A549 (cell line): ENCODE results near the gene CAPSL. TPM values are rescaled to one million over a fixed set of nuclear protein-coding genes. Genes with fewer than 3 reads are reported as not detected.

Experiments used
- ATAC-seq, 2 experiments: fragments of 200-7000 bp in 1 of 2; fragments of >200 bp in 1 of 2; cut with Nextera tagmentation in 1 of 2; cut with Tn5 transposase in 1 of 2; 3 replicates each; pipeline versions ENCODE4 v1.8.0 to v1.9.1; 2018 to 2020; ENCODE audit warnings: mild to moderate bottlenecking in 1 of 2, moderate library complexity in 1 of 2
- CTCF ChIA-PET: fragments of 300-600 bp; sonication (Branson Sonifier 250); formaldehyde crosslinking; extraction: SDS; loops from one replicate; lab custom pipeline; 2021; ENCODE audit warnings: antibody characterized with exemption, inconsistent platforms; lab: Yijun Ruan, JAX
- POLR2A ChIA-PET: fragments of 350-600 bp; formaldehyde crosslinking; extraction: SDS; loops from one replicate; lab custom pipeline; 2021; ENCODE audit warnings: antibody characterized with exemption, inconsistent platforms; lab: Yijun Ruan, JAX
- DNase-seq, 2 experiments: peaks; one replicate each; pipeline versions ENCODE4 v3.0.0 to v3.0.0-alpha.2; 2011 to 2016; ENCODE audit warnings: low read depth in 1 of 2, low spot score in 1 of 2
- FAIRE-seq: peaks from 2 replicates; lab custom pipeline; 2011; peaks lifted over from hg19 to GRCh38; lab: Jason Lieb, UNC
- H3K27ac ChIP-seq, 2 experiments: fragments of >200 bp; sonication (Bioruptor Twin); formaldehyde crosslinking; 3 replicates each; pipeline ENCODE4 v1.5.1; 2016 to 2017
- H3K4me1 ChIP-seq: fragments of >200 bp; sonication (Bioruptor Twin); formaldehyde crosslinking; 3 replicates; pipeline ENCODE4 v1.6.1; 2016
- H3K4me2 ChIP-seq: fragments of >200 bp; sonication (Bioruptor Twin); formaldehyde crosslinking; 3 replicates; pipeline ENCODE4 v1.6.1; 2016
- H3K4me3 ChIP-seq: fragments of >200 bp; sonication (Bioruptor Twin); formaldehyde crosslinking; 3 replicates; pipeline ENCODE4 v1.5.1; 2016
- H3K9me3 ChIP-seq: fragments of >200 bp; sonication (Bioruptor Twin); formaldehyde crosslinking; 3 replicates; pipeline ENCODE4 v1.6.1; 2016
- BHLHE40 ChIP-seq: IDR thresholded peaks from 2 replicates; pipeline ENCODE4 v1.6.1; 2012; ENCODE audit warnings: low read depth, low read length, inconsistent platforms
- CBX8 ChIP-seq: fragments of 200-600 bp; sonication (generic); IDR thresholded peaks from 2 replicates; pipeline ENCODE4 v1.6.1; 2016
- CHD4 ChIP-seq: fragments of 200-600 bp; sonication (generic); IDR thresholded peaks from 2 replicates; pipeline ENCODE4 v1.6.1; 2016; ENCODE audit warnings: antibody characterized with exemption, mild to moderate bottlenecking, borderline replicate concordance
- EHF ChIP-seq: fragments of 250-450 bp; sonication (Bioruptor Pico); IDR thresholded peaks from 2 replicates; pipeline ENCODE4 v1.5.0; 2020; ENCODE audit warnings: mild to moderate bottlenecking
- EHMT2 ChIP-seq: fragments of 200-600 bp; sonication (generic); IDR thresholded peaks from 2 replicates; pipeline ENCODE4 v1.6.1; 2016; ENCODE audit warnings: antibody characterized with exemption, low read depth, mild to moderate bottlenecking, moderate library complexity
- EP300 ChIP-seq, 2 experiments: fragments of >200 bp; sonication (Bioruptor Twin); formaldehyde crosslinking; IDR thresholded peaks; 2 replicates in 1 of 2; 3 replicates in 1 of 2; pipeline ENCODE4 v1.6.1; 2016 to 2017
- FOXS1 ChIP-seq: fragments of 250-450 bp; sonication (Bioruptor Pico); IDR thresholded peaks from 2 replicates; pipeline ENCODE4 v1.5.0; 2020; ENCODE audit warnings: mild to moderate bottlenecking, moderate library complexity
- GATA3 ChIP-seq: IDR thresholded peaks from 2 replicates; pipeline ENCODE4 v1.6.1; 2012; ENCODE audit warnings: borderline replicate concordance
- HDAC2 ChIP-seq: fragments of 200-600 bp; sonication (generic); IDR thresholded peaks from 2 replicates; pipeline ENCODE4 v1.6.1; 2016
- HOXA7 ChIP-seq: fragments of 250-450 bp; sonication (Bioruptor Pico); IDR thresholded peaks from 2 replicates; pipeline ENCODE4 v1.5.0; 2020; ENCODE audit warnings: mild to moderate bottlenecking, moderate library complexity
- HOXB13 ChIP-seq: fragments of 250-450 bp; sonication (Bioruptor Pico); IDR thresholded peaks from 2 replicates; pipeline ENCODE4 v1.5.0; 2020; ENCODE audit warnings: low read depth, mild to moderate bottlenecking, moderate library complexity
- JUN ChIP-seq, 2 experiments: fragments of >200 bp; sonication (Bioruptor Twin); formaldehyde crosslinking; IDR thresholded peaks; 2 replicates in 1 of 2; 3 replicates in 1 of 2; pipeline ENCODE4 v1.6.1; 2016 to 2017
- KDM1A ChIP-seq: fragments of 200-600 bp; sonication (generic); IDR thresholded peaks from 2 replicates; pipeline ENCODE4 v1.6.1; 2016; ENCODE audit warnings: low read depth, mild to moderate bottlenecking
- KDM5A ChIP-seq: fragments of 200-600 bp; sonication (generic); IDR thresholded peaks from 2 replicates; pipeline ENCODE4 v1.6.1; 2016; ENCODE audit warnings: antibody characterized with exemption, mild to moderate bottlenecking
- MAFK ChIP-seq: fragments of 450-650 bp; IDR thresholded peaks from 2 replicates; pipeline ENCODE4 v1.6.1; 2014; ENCODE audit not compliant: partially characterized antibody
- MAZ ChIP-seq: fragments of 150-350 bp; IDR thresholded peaks from 2 replicates; pipeline ENCODE4 v1.6.1; 2014; ENCODE audit warnings: antibody characterized with exemption, low read depth, low read length, borderline replicate concordance
- MYC ChIP-seq: IDR thresholded peaks from 2 replicates; pipeline ENCODE4 v1.6.1; 2012; ENCODE audit warnings: mild to moderate bottlenecking, inconsistent platforms, low read length, improper control_type of control experiment, borderline replicate concordance
- NFE2L2 ChIP-seq: fragments of 150-350 bp; conservative IDR thresholded peaks from 2 replicates; pipeline ENCODE4 v1.6.1; 2014; ENCODE audit warnings: low read length
- POLR2A ChIP-seq: IDR thresholded peaks from 2 replicates; pipeline ENCODE4 v1.6.1; 2012; ENCODE audit warnings: mild to moderate bottlenecking, low read length
- RAD21 ChIP-seq, 2 experiments: fragments of >200 bp in 1 of 2; sonication (Bioruptor Twin) in 1 of 2; formaldehyde crosslinking in 1 of 2; IDR thresholded peaks in 1 of 2; conservative IDR thresholded peaks in 1 of 2; 2 replicates in 1 of 2; 3 replicates in 1 of 2; pipeline ENCODE4 v1.6.1; 2012 to 2018; ENCODE audit warnings: inconsistent platforms in 1 of 2
- RARB ChIP-seq: fragments of 250-450 bp; sonication (Bioruptor Pico); IDR thresholded peaks from 2 replicates; pipeline ENCODE4 v1.8.0; 2021; ENCODE audit warnings: mild to moderate bottlenecking, moderate library complexity
- RCOR1 ChIP-seq: fragments of 150-350 bp; IDR thresholded peaks from 2 replicates; pipeline ENCODE4 v1.6.1; 2014; ENCODE audit warnings: antibody characterized with exemption, low read length, low read depth
- RNF2 ChIP-seq: fragments of 200-600 bp; sonication (generic); IDR thresholded peaks from 2 replicates; pipeline ENCODE4 v1.6.1; 2016; ENCODE audit warnings: low read depth, mild to moderate bottlenecking, antibody characterized with exemption, moderate library complexity, borderline replicate concordance
- ZSCAN20 ChIP-seq: fragments of 250-450 bp; sonication (Bioruptor Pico); IDR thresholded peaks from 2 replicates; pipeline ENCODE4 v1.8.0; 2022; ENCODE audit warnings: mild to moderate bottlenecking, moderate library complexity
- WGBS: methylation state at CpG from one replicate; pipeline ENCODE4 v1.1.6; 2017; ENCODE audit errors: missing lambda C conversion rate; 5-methylcytosine and 5-hydroxymethylcytosine counted together
- polyA minus RNA-seq: library from RNA; depleted of rRNA, polyadenylated mRNA; stranded (reverse); fragments of >200 nt; gene quantifications from 2 replicates; pipeline ENCODE4 v1.2.3, GENCODE V29; 2011; rRNA and poly(A)+ RNA removed
- polyA plus RNA-seq, 4 experiments: library from polyadenylated mRNA; depleted of rRNA in 3 of 4; stranded (reverse); fragments of >200 nt; fragmentation: RNase III in 1 of 4; extraction: RNeasy Plus Mini Kit Qiagen cat#74134 plus additional on column Dnase treatment in 1 of 4; gene quantifications; 2 replicates in 3 of 4; 3 replicates in 1 of 4; pipeline ENCODE4 v1.2.3, GENCODE V29; 2011 to 2017
- TF ChIP-seq, protein P1 (sequence below): IDR thresholded peaks from 2 replicates; pipeline ENCODE4 v1.6.1; 2012
- TF ChIP-seq, protein P2 (sequence below): fragments of 450-650 bp; IDR thresholded peaks from 2 replicates; pipeline ENCODE4 v1.6.1; 2014; ENCODE audit warnings: antibody characterized with exemption
- TF ChIP-seq, protein P3 (sequence below): IDR thresholded peaks from 2 replicates; pipeline ENCODE4 v1.6.1; 2012; ENCODE audit warnings: low read depth, borderline replicate concordance

Gene CAPSL
- not detected in 2 replicates for polyA plus RNA-seq (2011; rRNA removed)
- not detected in 2 replicates for polyA plus RNA-seq (2012; cell fraction: cytosol; rRNA removed)
- not detected in 2 replicates for polyA plus RNA-seq (2012; cell fraction: nucleus; rRNA removed)
- polyA plus RNA-seq (2017; fragmentation: RNase III; extraction: RNeasy Plus Mini Kit Qiagen cat#74134 plus additional on column Dnase treatment), result not detected in 3 replicates
- not detected in 2 replicates for polyA minus RNA-seq

DNA sequence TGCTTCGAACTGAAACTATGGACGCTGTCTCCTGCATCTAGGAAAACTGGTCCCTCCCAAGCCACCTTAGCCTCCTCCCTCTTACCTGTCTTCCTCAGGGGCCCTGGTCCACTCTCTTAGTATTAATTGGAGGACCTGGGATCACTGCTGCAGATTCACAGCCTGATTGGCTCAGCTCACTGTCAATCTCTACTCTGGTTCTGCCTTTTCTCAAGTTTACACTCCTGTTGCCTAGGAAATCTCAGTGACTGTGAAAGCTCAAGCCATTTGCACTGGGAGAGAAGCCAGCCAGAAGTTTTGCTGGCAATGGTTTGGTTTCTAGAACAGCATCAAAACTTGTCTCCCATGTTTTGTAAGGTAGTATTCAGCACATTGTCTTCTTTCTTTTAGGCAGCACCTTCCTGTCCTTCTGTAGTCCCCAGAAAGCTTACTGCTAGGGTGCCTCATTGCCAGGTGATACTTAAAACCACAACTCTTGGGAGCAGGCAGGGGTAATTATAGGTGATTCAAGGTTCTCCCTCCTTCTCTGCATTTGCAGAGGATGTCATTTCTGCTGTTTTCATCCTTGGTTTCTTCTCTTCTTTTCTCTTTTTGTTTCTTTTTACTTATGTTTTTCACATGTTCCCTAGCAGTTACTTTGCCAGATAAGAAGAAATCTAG lies at the start of gene CAPSL:
Gene CAPSL, minus strand, starts transcription at position 55 of the 660 bp plus-strand sequence. CDS start 17,502 bp downstream, outside the sequence.
- POLR2A ChIA-PET, result no interaction called here
- ATAC-seq (no peak; a peak in 1 of 6 replicates), DNase-seq (peak in 1 of 2 experiments; percentile 42), FAIRE-seq (no peak)
- Histone ChIP-seq H3K4me1 (no peaks in the 10 kb centered on the region), H3K4me3 (no peak within 1 kb of the TSS), H3K27ac (no peak within 1 kb of the TSS), H3K4me2 (no peak within 1 kb of the TSS), H3K9me3 (no peaks in the 10 kb centered on the region)
- WGBS, result 0% methylated on average over 2 of the region's 2 CpGs
- CTCF ChIA-PET, result interaction anchor here (6.3 kb wide), 1 partner anchor 13 kb away, joined by 29 read pairs; no protein-coding TSS in a partner anchor
- TF ChIP-seq POLR2A (no peak), MAFK (no peak), JUN (IDR thresholded peaks at IDR 0.05) (no peak), NFE2L2 (no peak), RAD21 (conservative IDR thresholded peaks at IDR 0.05 in 1 of 2, IDR thresholded peaks at IDR 0.05 in 1 of 2) (no peak), EHF (no peak), RCOR1 (no peak), KDM1A (no peak)

DNA sequence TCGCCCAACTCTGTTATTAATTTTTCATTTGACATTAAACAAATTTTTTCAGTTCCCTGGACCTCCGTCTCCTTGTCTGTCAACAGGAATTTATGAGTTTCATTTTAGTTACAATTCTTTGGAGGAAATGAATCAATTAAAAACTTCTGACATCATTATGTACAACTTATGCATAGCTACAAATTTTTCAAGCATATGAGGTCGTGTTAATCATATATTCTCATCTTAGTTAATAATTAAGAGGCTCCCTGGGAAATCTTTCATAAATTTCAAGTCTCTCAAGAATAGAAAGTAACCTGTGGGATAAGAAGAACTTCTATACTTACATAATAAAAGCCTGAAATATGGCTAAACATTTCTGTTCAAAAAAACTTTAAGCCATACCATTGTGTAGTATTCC lies 49.4 kb upstream of the CAPSL start:
- TF ChIP-seq ZSCAN20 (CRISPR knock-in tag), result no peak
- no peak for TF ChIP-seq NFE2L2
- TF ChIP-seq, protein P1, sequence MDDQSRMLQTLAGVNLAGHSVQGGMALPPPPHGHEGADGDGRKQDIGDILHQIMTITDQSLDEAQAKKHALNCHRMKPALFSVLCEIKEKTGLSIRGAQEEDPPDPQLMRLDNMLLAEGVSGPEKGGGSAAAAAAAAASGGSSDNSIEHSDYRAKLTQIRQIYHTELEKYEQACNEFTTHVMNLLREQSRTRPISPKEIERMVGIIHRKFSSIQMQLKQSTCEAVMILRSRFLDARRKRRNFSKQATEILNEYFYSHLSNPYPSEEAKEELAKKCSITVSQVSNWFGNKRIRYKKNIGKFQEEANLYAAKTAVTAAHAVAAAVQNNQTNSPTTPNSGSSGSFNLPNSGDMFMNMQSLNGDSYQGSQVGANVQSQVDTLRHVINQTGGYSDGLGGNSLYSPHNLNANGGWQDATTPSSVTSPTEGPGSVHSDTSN, result no peak
- no peak for TF ChIP-seq CBX8
- no peak for TF ChIP-seq EP300 (IDR thresholded peaks at IDR 0.05)
- no peak for TF ChIP-seq HOXA7 (CRISPR knock-in tag)
- no peak for TF ChIP-seq HDAC2
- no peak for TF ChIP-seq RARB (CRISPR knock-in tag)
- no peak for TF ChIP-seq MYC
- TF ChIP-seq, protein P2, sequence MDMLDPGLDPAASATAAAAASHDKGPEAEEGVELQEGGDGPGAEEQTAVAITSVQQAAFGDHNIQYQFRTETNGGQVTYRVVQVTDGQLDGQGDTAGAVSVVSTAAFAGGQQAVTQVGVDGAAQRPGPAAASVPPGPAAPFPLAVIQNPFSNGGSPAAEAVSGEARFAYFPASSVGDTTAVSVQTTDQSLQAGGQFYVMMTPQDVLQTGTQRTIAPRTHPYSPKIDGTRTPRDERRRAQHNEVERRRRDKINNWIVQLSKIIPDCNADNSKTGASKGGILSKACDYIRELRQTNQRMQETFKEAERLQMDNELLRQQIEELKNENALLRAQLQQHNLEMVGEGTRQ, result no peak
- no peak for TF ChIP-seq CHD4
- TF ChIP-seq RNF2, result no peak
- TF ChIP-seq, protein P3, sequence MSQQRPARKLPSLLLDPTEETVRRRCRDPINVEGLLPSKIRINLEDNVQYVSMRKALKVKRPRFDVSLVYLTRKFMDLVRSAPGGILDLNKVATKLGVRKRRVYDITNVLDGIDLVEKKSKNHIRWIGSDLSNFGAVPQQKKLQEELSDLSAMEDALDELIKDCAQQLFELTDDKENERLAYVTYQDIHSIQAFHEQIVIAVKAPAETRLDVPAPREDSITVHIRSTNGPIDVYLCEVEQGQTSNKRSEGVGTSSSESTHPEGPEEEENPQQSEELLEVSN, result no peak
- TF ChIP-seq KDM5A, result no peak
- no peak for TF ChIP-seq BHLHE40
- no peak for TF ChIP-seq EHMT2
- TF ChIP-seq MAZ, result no peak
- no peak for TF ChIP-seq GATA3
- TF ChIP-seq HOXB13 (CRISPR knock-in tag), result no peak
- TF ChIP-seq FOXS1 (CRISPR knock-in tag), result no peak
- no peak for ATAC-seq
- FAIRE-seq, result no peak
- 3% methylated on average over 3 of the region's 3 CpGs for WGBS
- Histone ChIP-seq H3K27ac (no peak overlapping the region), H3K4me1 (no peaks in the 10 kb centered on the region), H3K4me3 (no peak overlapping the region), H3K9me3 (no peaks in the 10 kb centered on the region), H3K4me2 (no peak overlapping the region)
- ChIA-PET POLR2A (no interaction called here), CTCF (no interaction called here)
- no peak for DNase-seq
